A549 (cell line): ENCODE data around the gene CLDN4. TPM values are rescaled to one million over a fixed set of nuclear protein-coding genes. Genes with fewer than 3 reads are reported as not detected.
A peak's percentile ranks its signal among the peaks of the same experiment; 100 is the strongest.

Source experiments
- ATAC-seq, 2 experiments: fragments of 200-7000 bp in 1 of 2; fragments of >200 bp in 1 of 2; cut with Nextera tagmentation in 1 of 2; cut with Tn5 transposase in 1 of 2; 3 replicates each; pipeline versions ENCODE4 v1.8.0 to v1.9.1; 2018 to 2020; ENCODE audit warnings: mild to moderate bottlenecking in 1 of 2, moderate library complexity in 1 of 2
- CTCF ChIA-PET: fragments of 300-600 bp; sonication (Branson Sonifier 250); formaldehyde crosslinking; extraction: SDS; loops from one replicate; lab custom pipeline; 2021; ENCODE audit warnings: antibody characterized with exemption, inconsistent platforms; lab: Yijun Ruan, JAX
- POLR2A ChIA-PET: fragments of 350-600 bp; formaldehyde crosslinking; extraction: SDS; loops from one replicate; lab custom pipeline; 2021; ENCODE audit warnings: antibody characterized with exemption, inconsistent platforms; lab: Yijun Ruan, JAX
- DNase-seq, 2 experiments: peaks; one replicate each; pipeline versions ENCODE4 v3.0.0 to v3.0.0-alpha.2; 2011 to 2016; ENCODE audit warnings: low read depth in 1 of 2, low spot score in 1 of 2
- FAIRE-seq: peaks from 2 replicates; lab custom pipeline; 2011; peaks lifted over from hg19 to GRCh38; lab: Jason Lieb, UNC
- H3K27ac ChIP-seq, 2 experiments: fragments of >200 bp; sonication (Bioruptor Twin); formaldehyde crosslinking; 3 replicates each; pipeline ENCODE4 v1.5.1; 2016 to 2017
- H3K4me1 ChIP-seq: fragments of >200 bp; sonication (Bioruptor Twin); formaldehyde crosslinking; 3 replicates; pipeline ENCODE4 v1.6.1; 2016
- H3K4me2 ChIP-seq: fragments of >200 bp; sonication (Bioruptor Twin); formaldehyde crosslinking; 3 replicates; pipeline ENCODE4 v1.6.1; 2016
- H3K4me3 ChIP-seq: fragments of >200 bp; sonication (Bioruptor Twin); formaldehyde crosslinking; 3 replicates; pipeline ENCODE4 v1.5.1; 2016
- H3K9me3 ChIP-seq: fragments of >200 bp; sonication (Bioruptor Twin); formaldehyde crosslinking; 3 replicates; pipeline ENCODE4 v1.6.1; 2016
- EHF ChIP-seq: fragments of 250-450 bp; sonication (Bioruptor Pico); IDR thresholded peaks from 2 replicates; pipeline ENCODE4 v1.5.0; 2020; ENCODE audit warnings: mild to moderate bottlenecking
- EHMT2 ChIP-seq: fragments of 200-600 bp; sonication (generic); IDR thresholded peaks from 2 replicates; pipeline ENCODE4 v1.6.1; 2016; ENCODE audit warnings: antibody characterized with exemption, low read depth, mild to moderate bottlenecking, moderate library complexity
- ESRRA ChIP-seq: fragments of 150-350 bp; IDR thresholded peaks from 2 replicates; pipeline ENCODE4 v1.6.1; 2014; ENCODE audit warnings: mild to moderate bottlenecking, low read length, borderline replicate concordance
- FOSB ChIP-seq: fragments of 250-450 bp; sonication (Bioruptor Pico); IDR thresholded peaks from 2 replicates; pipeline ENCODE4 v1.5.0; 2020; ENCODE audit warnings: mild to moderate bottlenecking, moderate library complexity
- FOXS1 ChIP-seq: fragments of 250-450 bp; sonication (Bioruptor Pico); IDR thresholded peaks from 2 replicates; pipeline ENCODE4 v1.5.0; 2020; ENCODE audit warnings: mild to moderate bottlenecking, moderate library complexity
- MAFK ChIP-seq: fragments of 450-650 bp; IDR thresholded peaks from 2 replicates; pipeline ENCODE4 v1.6.1; 2014; ENCODE audit not compliant: partially characterized antibody
- NFE2L2 ChIP-seq: fragments of 150-350 bp; conservative IDR thresholded peaks from 2 replicates; pipeline ENCODE4 v1.6.1; 2014; ENCODE audit warnings: low read length
- NR3C1 ChIP-seq: fragments of >200 bp; sonication (Bioruptor Twin); formaldehyde crosslinking; IDR thresholded peaks from 3 replicates; pipeline ENCODE4 v1.6.1; 2017
- PHF8 ChIP-seq: fragments of 200-600 bp; sonication (generic); IDR thresholded peaks from 2 replicates; pipeline ENCODE4 v1.6.1; 2016; ENCODE audit warnings: low read depth, mild to moderate bottlenecking, antibody characterized with exemption, moderate library complexity, borderline replicate concordance
- POLR2A ChIP-seq: IDR thresholded peaks from 2 replicates; pipeline ENCODE4 v1.6.1; 2012; ENCODE audit warnings: mild to moderate bottlenecking, low read length
- RAD21 ChIP-seq, 2 experiments: fragments of >200 bp in 1 of 2; sonication (Bioruptor Twin) in 1 of 2; formaldehyde crosslinking in 1 of 2; IDR thresholded peaks in 1 of 2; conservative IDR thresholded peaks in 1 of 2; 2 replicates in 1 of 2; 3 replicates in 1 of 2; pipeline ENCODE4 v1.6.1; 2012 to 2018; ENCODE audit warnings: inconsistent platforms in 1 of 2
- RARB ChIP-seq: fragments of 250-450 bp; sonication (Bioruptor Pico); IDR thresholded peaks from 2 replicates; pipeline ENCODE4 v1.8.0; 2021; ENCODE audit warnings: mild to moderate bottlenecking, moderate library complexity
- SMC3 ChIP-seq: fragments of >200 bp; sonication (Bioruptor Twin); formaldehyde crosslinking; IDR thresholded peaks from 3 replicates; pipeline ENCODE4 v1.6.1; 2018; ENCODE audit warnings: inconsistent platforms
- TP53 ChIP-seq: fragments of 250-450 bp; sonication (Bioruptor Pico); IDR thresholded peaks from 2 replicates; pipeline ENCODE4 v1.5.0; 2021; ENCODE audit warnings: mild to moderate bottlenecking, moderate library complexity
- ZFP36 ChIP-seq: fragments of 450-650 bp; IDR thresholded peaks from 2 replicates; pipeline ENCODE4 v1.6.1; 2014; ENCODE audit warnings: borderline replicate concordance; ENCODE audit not compliant: partially characterized antibody
- ZSCAN20 ChIP-seq: fragments of 250-450 bp; sonication (Bioruptor Pico); IDR thresholded peaks from 2 replicates; pipeline ENCODE4 v1.8.0; 2022; ENCODE audit warnings: mild to moderate bottlenecking, moderate library complexity
- WGBS: methylation state at CpG from one replicate; pipeline ENCODE4 v1.1.6; 2017; ENCODE audit errors: missing lambda C conversion rate; 5-methylcytosine and 5-hydroxymethylcytosine counted together
- polyA plus RNA-seq, 4 experiments: library from polyadenylated mRNA; depleted of rRNA in 3 of 4; stranded (reverse); fragments of >200 nt; fragmentation: RNase III in 1 of 4; extraction: RNeasy Plus Mini Kit Qiagen cat#74134 plus additional on column Dnase treatment in 1 of 4; gene quantifications; 2 replicates in 3 of 4; 3 replicates in 1 of 4; pipeline ENCODE4 v1.2.3, GENCODE V29; 2011 to 2017
- TF ChIP-seq, protein P1 (sequence below): IDR thresholded peaks from 2 replicates; pipeline ENCODE4 v1.6.1; 2012
- TF ChIP-seq, protein P2 (sequence below): fragments of 450-650 bp; IDR thresholded peaks from 2 replicates; pipeline ENCODE4 v1.6.1; 2014; ENCODE audit warnings: antibody characterized with exemption
- TF ChIP-seq, protein P3 (sequence below): fragments of >200 bp; sonication (Bioruptor Twin); formaldehyde crosslinking; IDR thresholded peaks from 3 replicates; pipeline ENCODE4 v1.6.1; 2016
- TF ChIP-seq, protein P4 (sequence below): fragments of 150-350 bp; IDR thresholded peaks from 2 replicates; pipeline ENCODE4 v1.6.1; 2014; ENCODE audit warnings: low read depth, mild to moderate bottlenecking, low read length

The CLDN4 gene
- polyA plus RNA-seq, 2 of the 4 experiments (the other 2 are of a cell fraction) = 1.5 to 2.4 TPM

DNA sequence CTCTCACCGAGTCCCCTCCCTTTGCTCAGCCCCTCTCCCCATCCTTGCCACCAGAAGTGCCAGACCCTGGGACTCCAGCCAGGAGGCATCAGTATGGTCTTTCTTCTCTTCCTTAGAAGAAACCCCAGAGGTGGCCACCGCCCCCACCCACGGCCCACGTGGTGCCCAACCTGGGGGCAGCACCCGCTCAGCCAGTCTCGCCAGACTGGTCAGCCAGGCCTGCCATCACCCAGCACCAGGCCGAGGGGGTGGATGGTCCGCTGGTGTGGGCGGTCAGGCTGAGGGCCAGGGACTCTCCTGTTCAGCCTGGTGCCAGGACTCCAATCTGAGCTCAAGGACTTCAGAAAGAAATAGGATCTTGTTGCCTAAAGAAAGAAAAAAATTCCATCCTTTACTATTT is 5.8 kb upstream of the CLDN4 start:
- POLR2A ChIA-PET = no interaction called here
- H3K4me1 ChIP-seq = peaks cover 57% of the 10 kb centered on the region
- ATAC-seq (no peak), DNase-seq (no peak), FAIRE-seq (no peak)
- no peaks in the 10 kb centered on the region for H3K9me3 ChIP-seq
- H3K27ac ChIP-seq = peak overlapping the region in 1 of 2 experiments; percentile 45; a peak in 1 of 6 replicates
- WGBS = 92% methylated on average over 4 of the region's 9 CpGs
- CTCF ChIA-PET = interaction anchor here (0.7 to 4.8 kb wide), 5 partner anchors 10 to 90 kb away, joined by 3 to 30 read pairs (median 7); no protein-coding TSS in a partner anchor
- no peak overlapping the region for H3K4me3 ChIP-seq
- TF ChIP-seq FOSB (no peak), NR3C1 (no peak), SMC3 (no peak), ZFP36 (no peak), PHF8 (no peak)
- TF ChIP-seq, protein P1, sequence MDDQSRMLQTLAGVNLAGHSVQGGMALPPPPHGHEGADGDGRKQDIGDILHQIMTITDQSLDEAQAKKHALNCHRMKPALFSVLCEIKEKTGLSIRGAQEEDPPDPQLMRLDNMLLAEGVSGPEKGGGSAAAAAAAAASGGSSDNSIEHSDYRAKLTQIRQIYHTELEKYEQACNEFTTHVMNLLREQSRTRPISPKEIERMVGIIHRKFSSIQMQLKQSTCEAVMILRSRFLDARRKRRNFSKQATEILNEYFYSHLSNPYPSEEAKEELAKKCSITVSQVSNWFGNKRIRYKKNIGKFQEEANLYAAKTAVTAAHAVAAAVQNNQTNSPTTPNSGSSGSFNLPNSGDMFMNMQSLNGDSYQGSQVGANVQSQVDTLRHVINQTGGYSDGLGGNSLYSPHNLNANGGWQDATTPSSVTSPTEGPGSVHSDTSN = no peak
- H3K4me2 ChIP-seq = no peak overlapping the region

DNA sequence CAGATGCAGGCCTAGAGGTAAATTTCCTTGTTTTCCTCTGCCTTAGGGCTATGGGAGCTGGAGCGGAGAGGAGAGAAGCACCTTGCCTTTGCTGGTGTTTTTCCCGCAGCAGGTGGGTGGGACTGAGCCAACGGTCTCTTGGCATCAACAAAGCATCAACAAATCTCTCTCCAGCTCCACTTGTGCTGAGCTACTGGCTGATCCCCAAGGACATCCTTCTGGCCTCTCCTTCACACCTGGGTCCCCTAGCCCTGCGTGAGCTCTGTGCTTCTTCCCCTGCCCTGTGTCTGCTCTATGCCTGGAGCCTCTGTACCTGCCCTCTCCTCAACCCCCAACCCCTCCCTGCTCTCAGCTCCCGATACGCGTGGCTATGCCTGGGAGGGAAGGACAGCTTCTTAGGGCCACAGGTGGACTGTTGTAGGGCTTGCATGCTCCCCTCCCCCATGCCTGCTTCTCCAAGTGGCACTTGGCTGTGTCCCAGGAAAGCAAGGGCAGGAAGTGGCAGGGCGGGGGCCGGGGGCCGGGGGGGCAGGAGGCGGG is 3.2 kb upstream of the CLDN4 start:
- FAIRE-seq (no peak), ATAC-seq (peak; percentile 20 to 27; a peak in 4 of 6 replicates), DNase-seq (peak in 1 of 2 experiments; percentile 69)
- TF ChIP-seq ZSCAN20 = no peak
- no peak for TF ChIP-seq FOXS1 (CRISPR knock-in tag)
- Histone ChIP-seq H3K4me2 (peak overlapping the region; percentile 62), H3K27ac (peak overlapping the region; percentile 67 to 86), H3K4me1 (peaks cover 65% of the 10 kb centered on the region), H3K4me3 (no peak overlapping the region), H3K9me3 (no peaks in the 10 kb centered on the region)
- 29% methylated on average over 6 of the region's 11 CpGs for WGBS
- ChIA-PET CTCF (interaction anchor here (1.4 to 2.3 kb wide), 6 partner anchors 12 to 28 kb away, joined by 3 to 10 read pairs (median 6); no protein-coding TSS in a partner anchor), POLR2A (interaction anchor here (1.5 to 2.4 kb wide), 3 partner anchors 14 to 89 kb away, joined by 8 to 17 read pairs (median 10); partner anchors contain the start of genes ABHD11 and METTL27)

DNA sequence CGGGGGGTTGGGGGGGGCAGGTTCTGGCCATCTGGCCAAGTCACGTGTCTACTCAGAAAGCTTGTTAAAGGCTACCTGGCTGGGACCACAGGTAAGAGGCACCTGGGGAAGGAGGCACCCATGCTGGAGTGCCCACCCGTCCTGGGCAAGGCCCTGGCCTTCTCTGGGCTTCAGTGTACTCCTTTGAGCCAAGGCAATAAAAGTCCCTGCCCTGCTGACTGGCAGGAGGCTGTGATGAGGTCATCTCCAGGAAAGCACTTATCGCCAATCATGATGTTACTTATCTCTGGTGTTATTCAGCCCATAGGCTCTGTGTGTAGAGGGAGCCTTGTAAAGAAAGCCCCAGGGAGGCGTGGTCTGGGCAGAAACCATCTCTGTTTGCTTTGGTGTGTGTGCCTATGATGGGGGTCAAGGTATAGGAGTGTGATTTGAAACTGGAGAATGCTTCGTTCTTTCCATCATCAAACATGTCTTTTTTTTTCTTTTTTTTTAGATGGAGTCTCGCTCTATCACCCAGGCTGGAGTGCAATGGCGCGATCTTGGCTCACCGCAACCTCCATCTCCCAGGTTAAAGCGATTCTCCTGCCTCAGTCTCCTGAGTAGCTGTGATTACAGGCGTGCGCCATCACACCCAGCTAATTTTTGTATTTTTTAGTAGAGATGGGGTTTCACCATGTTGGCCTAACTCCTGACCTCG is 2.5 kb upstream of the CLDN4 start:
- 66% methylated on average over 12 of the region's 14 CpGs for WGBS
- ChIA-PET CTCF (interaction anchor here (1.4 to 2.3 kb wide), 6 partner anchors 12 to 27 kb away, joined by 3 to 10 read pairs (median 4); no protein-coding TSS in a partner anchor), POLR2A (interaction anchor here (1.5 to 2.4 kb wide), 3 partner anchors 14 to 89 kb away, joined by 8 to 17 read pairs (median 10); partner anchors contain the start of genes ABHD11 and METTL27)
- TF ChIP-seq MAFK = peak; percentile 5
- TF ChIP-seq, protein P2, sequence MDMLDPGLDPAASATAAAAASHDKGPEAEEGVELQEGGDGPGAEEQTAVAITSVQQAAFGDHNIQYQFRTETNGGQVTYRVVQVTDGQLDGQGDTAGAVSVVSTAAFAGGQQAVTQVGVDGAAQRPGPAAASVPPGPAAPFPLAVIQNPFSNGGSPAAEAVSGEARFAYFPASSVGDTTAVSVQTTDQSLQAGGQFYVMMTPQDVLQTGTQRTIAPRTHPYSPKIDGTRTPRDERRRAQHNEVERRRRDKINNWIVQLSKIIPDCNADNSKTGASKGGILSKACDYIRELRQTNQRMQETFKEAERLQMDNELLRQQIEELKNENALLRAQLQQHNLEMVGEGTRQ = peak; percentile 35; the same call in 1 of the 2 replicates
- no peak for TF ChIP-seq EHMT2
- TF ChIP-seq RAD21 (conservative IDR thresholded peaks at IDR 0.05 in 1 of 2, IDR thresholded peaks at IDR 0.05 in 1 of 2) = no peak
- TF ChIP-seq EHF (CRISPR knock-in tag) = peak; percentile 38; the same call in 1 of the 2 replicates
- Histone ChIP-seq H3K4me3 (no peak overlapping the region), H3K9me3 (no peaks in the 10 kb centered on the region), H3K4me1 (peaks cover 65% of the 10 kb centered on the region), H3K27ac (peak overlapping the region; percentile 67 to 86), H3K4me2 (peak overlapping the region; percentile 62)
- DNase-seq = peak; percentile 67 to 86
- FAIRE-seq = no peak
- peak; percentile 76 to 79 for ATAC-seq

DNA sequence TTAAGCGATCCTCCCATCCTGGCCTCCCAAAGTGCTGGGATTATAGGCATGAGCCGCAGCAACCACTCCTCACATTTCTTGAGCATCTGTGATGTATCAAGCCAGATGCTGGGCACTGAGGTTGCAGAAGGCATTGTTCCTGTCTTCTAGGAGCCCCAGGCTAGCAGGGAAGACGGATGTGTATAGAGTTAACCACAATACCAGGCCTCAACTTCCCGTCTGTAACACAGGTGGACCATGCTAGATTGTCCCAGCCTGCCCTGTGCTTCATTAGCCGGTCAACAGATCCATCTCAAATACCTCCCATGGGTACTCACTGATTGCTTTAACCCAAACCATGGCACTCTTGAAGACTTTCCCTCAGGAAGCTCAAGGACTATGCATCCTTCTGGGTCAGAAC is 1.8 kb upstream of the CLDN4 start:
- WGBS = 90% methylated on average over 5 of the region's 5 CpGs
- H3K4me1 ChIP-seq = peaks cover 68% of the 10 kb centered on the region
- CTCF ChIA-PET = interaction anchor here (0.7 to 1.9 kb wide), 4 partner anchors 11 to 103 kb away, joined by 3 to 4 read pairs (median 4); no protein-coding TSS in a partner anchor
- H3K9me3 ChIP-seq = no peaks in the 10 kb centered on the region
- no peak for ATAC-seq
- FAIRE-seq = no peak
- peak overlapping the region; percentile 67 to 86; a peak in 4 of 6 replicates for H3K27ac ChIP-seq
- peak overlapping the region; percentile 62; the same call in 2 of the 3 replicates for H3K4me2 ChIP-seq
- DNase-seq = no peak
- POLR2A ChIA-PET = interaction anchor here (1.3 kb wide), 1 partner anchor 21 kb away, joined by 4 read pairs; no protein-coding TSS in a partner anchor
- H3K4me3 ChIP-seq = no peak overlapping the region
- TF ChIP-seq EHF (CRISPR knock-in tag) = no peak
- no peak for TF ChIP-seq TP53 (CRISPR knock-in tag)
- TF ChIP-seq, protein P3, sequence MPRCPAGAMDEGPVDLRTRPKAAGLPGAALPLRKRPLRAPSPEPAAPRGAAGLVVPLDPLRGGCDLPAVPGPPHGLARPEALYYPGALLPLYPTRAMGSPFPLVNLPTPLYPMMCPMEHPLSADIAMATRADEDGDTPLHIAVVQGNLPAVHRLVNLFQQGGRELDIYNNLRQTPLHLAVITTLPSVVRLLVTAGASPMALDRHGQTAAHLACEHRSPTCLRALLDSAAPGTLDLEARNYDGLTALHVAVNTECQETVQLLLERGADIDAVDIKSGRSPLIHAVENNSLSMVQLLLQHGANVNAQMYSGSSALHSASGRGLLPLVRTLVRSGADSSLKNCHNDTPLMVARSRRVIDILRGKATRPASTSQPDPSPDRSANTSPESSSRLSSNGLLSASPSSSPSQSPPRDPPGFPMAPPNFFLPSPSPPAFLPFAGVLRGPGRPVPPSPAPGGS = no peak
- no peak for TF ChIP-seq POLR2A
- TF ChIP-seq, protein P4, sequence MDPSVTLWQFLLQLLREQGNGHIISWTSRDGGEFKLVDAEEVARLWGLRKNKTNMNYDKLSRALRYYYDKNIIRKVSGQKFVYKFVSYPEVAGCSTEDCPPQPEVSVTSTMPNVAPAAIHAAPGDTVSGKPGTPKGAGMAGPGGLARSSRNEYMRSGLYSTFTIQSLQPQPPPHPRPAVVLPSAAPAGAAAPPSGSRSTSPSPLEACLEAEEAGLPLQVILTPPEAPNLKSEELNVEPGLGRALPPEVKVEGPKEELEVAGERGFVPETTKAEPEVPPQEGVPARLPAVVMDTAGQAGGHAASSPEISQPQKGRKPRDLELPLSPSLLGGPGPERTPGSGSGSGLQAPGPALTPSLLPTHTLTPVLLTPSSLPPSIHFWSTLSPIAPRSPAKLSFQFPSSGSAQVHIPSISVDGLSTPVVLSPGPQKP = no peak
- TF ChIP-seq ESRRA = no peak
- TF ChIP-seq RARB (CRISPR knock-in tag) = no peak
- TF ChIP-seq, protein P1 = no peak
- TF ChIP-seq FOXS1 (CRISPR knock-in tag) = no peak
- no peak for TF ChIP-seq SMC3
- no peak for TF ChIP-seq NFE2L2
